Transverse colon (tissue), 4 donors: ENCODE data around the gene SLC35A3. TPM values are rescaled to one million over a fixed set of nuclear protein-coding genes. Genes with fewer than 3 reads are reported as not detected.
A peak's percentile ranks its signal among the peaks of the same experiment; 100 is the strongest.

Experiments
- DNase-seq: peaks from one replicate; pipeline ENCODE4 v3.0.0-alpha.2; 2019
- H3K27ac ChIP-seq, 4 donors: fragments of 200-600 bp; sonication (generic); 2 replicates each; pipeline ENCODE4 v1.5.1; 2016 to 2018; ENCODE audit warnings: inconsistent platforms in 4 of 4
- H3K27me3 ChIP-seq: fragments of 200-600 bp; sonication (generic); 2 replicates; pipeline ENCODE4 v1.5.1; 2017; ENCODE audit warnings: inconsistent platforms
- H3K36me3 ChIP-seq, 4 donors: fragments of 200-600 bp; sonication (generic); 2 replicates each; pipeline ENCODE4 v1.5.1; 2017 to 2019; ENCODE audit warnings: inconsistent platforms in 4 of 4
- H3K4me1 ChIP-seq, 4 donors: fragments of 200-600 bp; sonication (generic); 2 replicates each; pipeline ENCODE4 v1.5.1; 2017 to 2020; ENCODE audit warnings: inconsistent platforms in 4 of 4
- H3K4me3 ChIP-seq, 4 donors: fragments of 200-600 bp; sonication (generic); 1 replicate in 1 of 4; 2 replicates in 3 of 4; pipeline versions ENCODE4 v1.5.1 to v1.6.1; 2017 to 2019; ENCODE audit warnings: inconsistent platforms in 4 of 4
- H3K9me3 ChIP-seq, 2 donors: fragments of 200-600 bp; sonication (generic); 2 replicates each; pipeline ENCODE4 v1.5.1; 2017 to 2019; ENCODE audit warnings: inconsistent platforms in 2 of 2
- CTCF ChIP-seq, 5 experiments: fragments of 200-600 bp in 3 of 5; fragments of 450-650 bp in 2 of 5; sonication (generic) in 3 of 5; IDR thresholded peaks; 1 replicate in 2 of 5; 2 replicates in 3 of 5; pipeline ENCODE4 v1.5.1; 2016 to 2017; ENCODE audit warnings: antibody characterized with exemption in 5 of 5, inconsistent platforms in 3 of 5, mild to moderate bottlenecking in 2 of 5, moderate library complexity in 1 of 5
- EP300 ChIP-seq: sonication (generic); formaldehyde crosslinking; IDR thresholded peaks from one replicate; pipeline ENCODE4 v1.6.1; 2017; ENCODE audit warnings: antibody characterized with exemption, low read depth
- POLR2A ChIP-seq: fragments of 450-650 bp; IDR thresholded peaks from one replicate; pipeline ENCODE4 v1.6.1; 2016; ENCODE audit warnings: antibody characterized with exemption, mild to moderate bottlenecking, moderate library complexity
- POLR2AphosphoS5 ChIP-seq, 3 donors: sonication (generic); formaldehyde crosslinking; IDR thresholded peaks; one replicate each; pipeline ENCODE4 v1.6.1; 2016; ENCODE audit warnings: antibody characterized with exemption in 3 of 3
- WGBS, 2 donors: methylation state at CpG; one replicate each; pipeline ENCODE4 v1.1.5; 2018; ENCODE audit warnings: low coverage in 1 of 2; 5-methylcytosine and 5-hydroxymethylcytosine counted together
- in situ Hi-C, 4 donors: fragments of 200-750 bp; cut with MboI; loops; one replicate each; pipeline versions ENCODE4 v1.15.0 to v1.15.1; 2017; ENCODE audit warnings: low sequenced_read_pairs in 3 of 4, low pct_ligation_motif_present in 1 of 4, low pct_unique_long_range_greater_than_20kb in 1 of 4
- intact Hi-C: fragments of 100-400 bp; cut with DNase I; formaldehyde crosslinking; loops from one replicate; pipeline ENCODE4 v1.15.1; 2023; ENCODE audit warnings: low total_unique reads
- total RNA-seq, 4 donors: library from RNA; depleted of rRNA; stranded (reverse); fragments of >200 nt; gene quantifications; one replicate each; pipeline ENCODE4 v1.1.0, GENCODE V29; 2016

The SLC35A3 gene
- total RNA-seq = 100 to 1,000 TPM in 2 of 4 donors, 10 to 100 TPM in 2; 74.4 to 151 (median 111) TPM

- H3K4me1 ChIP-seq = peaks cover 6 to 52% (median 24%) of the 10 kb centered on the region in 4 donors
- intact Hi-C loops = no loop called here
- H3K27me3 ChIP-seq = no peaks in the 10 kb centered on the region
- H3K27ac ChIP-seq = peak within 1 kb of the TSS; percentile 88 to 94 (median 93)
- DNase-seq = peak; percentile 87
- H3K4me3 ChIP-seq = peak within 1 kb of the TSS; percentile 57 to 92 (median 84)
- 1% methylated on average over 55 of the region's 74 CpGs; no CpG with 5 or more reads in 1 of the 2 donors for WGBS, 2 donors
- no peaks in the 10 kb centered on the region for H3K9me3 ChIP-seq
- in situ Hi-C loops = no loop called here
- TF ChIP-seq POLR2A (peak; percentile 78), EP300 (no peak), CTCF (IDR thresholded peaks at IDR 0.05) (peak in 1 of 5 experiments; percentile 1), POLR2AphosphoS5 (IDR thresholded peaks at IDR 0.05) (peak; percentile 41 to 91 (median 80))
- H3K36me3 ChIP-seq = no peaks in the 10 kb centered on the region
These were observed at the start of gene SLC35A3 for GRCh38 chr1:99969729-99970621. SLC35A3 (plus strand) TSS chr1:99969996; CDS start chr1:99993555, 23,559 bp downstream.

- Histone ChIP-seq H3K4me1 (no peaks in the 10 kb centered on the region), H3K9me3 (no peaks in the 10 kb centered on the region), H3K4me3 (no peak overlapping the region), H3K36me3 (no peaks in the 10 kb centered on the region), H3K27ac (no peak overlapping the region), H3K27me3 (no peaks in the 10 kb centered on the region)
- in situ Hi-C loops (no loop called here), intact Hi-C loops (no loop called here)
- no peak for DNase-seq
- TF ChIP-seq POLR2AphosphoS5 (IDR thresholded peaks at IDR 0.05) (no peak), EP300 (no peak), CTCF (IDR thresholded peaks at IDR 0.05) (no peak), POLR2A (no peak)
These were observed 35.0 kb upstream of the SLC35A3 start for GRCh38 chr1:99934801-99935200.

GRCh38 chr1:99935534-99935933 is 34.3 kb upstream of the SLC35A3 start:
- no peak for TF ChIP-seq CTCF (IDR thresholded peaks at IDR 0.05)
- intact Hi-C loops = no loop called here
- Histone ChIP-seq H3K36me3 (no peaks in the 10 kb centered on the region), H3K9me3 (no peaks in the 10 kb centered on the region), H3K27ac (no peak overlapping the region), H3K4me1 (no peaks in the 10 kb centered on the region), H3K4me3 (no peak overlapping the region), H3K27me3 (no peaks in the 10 kb centered on the region)
- DNase-seq = no peak
- 78 to 93% methylated on average over 1 of the region's 1 CpG for WGBS, 2 donors
- in situ Hi-C loops = no loop called here

- intact Hi-C loops (no loop called here), in situ Hi-C loops (no loop called here)
- H3K36me3 ChIP-seq = no peaks in the 10 kb centered on the region
- no peak for DNase-seq
- no peaks in the 10 kb centered on the region for H3K9me3 ChIP-seq
- 90% methylated on average over 3 of the region's 3 CpGs; no CpG with 5 or more reads in 1 of the 2 donors for WGBS, 2 donors
- H3K27me3 ChIP-seq = no peaks in the 10 kb centered on the region
- no peaks in the 10 kb centered on the region for H3K4me1 ChIP-seq
- no peak overlapping the region for H3K27ac ChIP-seq
- H3K4me3 ChIP-seq = no peak overlapping the region
- TF ChIP-seq POLR2A = no peak
- no peak for TF ChIP-seq POLR2AphosphoS5 (IDR thresholded peaks at IDR 0.05)
- no peak for TF ChIP-seq EP300
- TF ChIP-seq CTCF (IDR thresholded peaks at IDR 0.05) = no peak
These were observed 33.7 kb upstream of the SLC35A3 start for GRCh38 chr1:99936071-99936470.
